Activated B cell treated with CpG ODN at 0.5 μM for 24 hours (primary cell): Measurements from ENCODE around the gene CRK. TPM values are rescaled to one million over a fixed set of nuclear protein-coding genes. Genes with fewer than 3 reads are reported as not detected.

Experiments used
- ATAC-seq: fragments of 200-7000 bp; cut with Tn5 transposase; one replicate; pipeline ENCODE4 v1.10.0; 2021; ENCODE audit warnings: low read depth, mild to moderate bottlenecking, moderate library complexity
- CTCF ChIA-PET: fragments of 350-600 bp; sonication (Branson Sonifier 250); formaldehyde crosslinking; loops from one replicate; lab custom pipeline; 2021; ENCODE audit warnings: antibody characterized with exemption; lab: Charles Lee
- POLR2A ChIA-PET: fragments of 350-600 bp; sonication (Branson Sonifier 250); formaldehyde crosslinking; loops from one replicate; lab custom pipeline; 2021; ENCODE audit warnings: antibody characterized with exemption; lab: Charles Lee
- DNase-seq: peaks from one replicate; pipeline ENCODE4 v3.0.0; 2022
- H3K27ac Mint-ChIP-seq: one replicate; pipeline ENCODE4 v1.8.0; 2020; ENCODE audit warnings: mixed read lengths
- H3K27me3 Mint-ChIP-seq: one replicate; pipeline ENCODE4 v1.8.0; 2021; ENCODE audit warnings: mixed read lengths
- H3K36me3 Mint-ChIP-seq: one replicate; pipeline ENCODE4 v1.8.0; 2021; ENCODE audit warnings: low read depth, mixed read lengths
- H3K4me1 Mint-ChIP-seq: one replicate; pipeline ENCODE4 v1.8.0; 2021; ENCODE audit warnings: mixed read lengths
- H3K4me3 Mint-ChIP-seq: one replicate; pipeline ENCODE4 v1.8.0; 2020; ENCODE audit warnings: mild to moderate bottlenecking, mixed read lengths
- H3K9me3 Mint-ChIP-seq: one replicate; pipeline ENCODE4 v1.8.0; 2020; ENCODE audit warnings: mixed read lengths
- CTCF ChIP-seq: fragments of 200-600 bp; IDR thresholded peaks from one replicate; pipeline ENCODE4 v1.8.0; 2022; ENCODE audit warnings: antibody characterized with exemption, mild to moderate bottlenecking
- intact Hi-C: fragments of 100-400 bp; cut with micrococcal nuclease; formaldehyde crosslinking; loops from one replicate; pipeline ENCODE4 v1.15.1; 2024
- total RNA-seq: library from RNA; stranded (reverse); gene quantifications from 2 replicates; pipeline ENCODE4 v1.2.3, GENCODE V29; 2022

Gene CRK
- total RNA-seq, 1 donor from 2014 or later: 29.1 TPM

- H3K27ac Mint-ChIP-seq: peak overlapping the region; percentile 2
- TF ChIP-seq CTCF: no peak
- no peaks in the 10 kb centered on the region for H3K27me3 Mint-ChIP-seq
- H3K4me1 Mint-ChIP-seq: peaks cover 27% of the 10 kb centered on the region
- H3K9me3 Mint-ChIP-seq: no peaks in the 10 kb centered on the region
- ChIA-PET CTCF (no interaction called here), POLR2A (interaction anchor here (1.4 kb wide), 1 partner anchor 17 kb away, joined by 3 read pairs; no protein-coding TSS in a partner anchor)
- intact Hi-C loops: no loop called here
- no peak for ATAC-seq
- peak overlapping the region; percentile 32 for H3K4me3 Mint-ChIP-seq
- peaks cover 25% of the 10 kb centered on the region for H3K36me3 Mint-ChIP-seq
- no peak for DNase-seq
Measured at GRCh38 chr17:1494203-1494602, 38.2 kb upstream of the CRK start.

- H3K27ac Mint-ChIP-seq: peak overlapping the region; percentile 2
- no peak for ATAC-seq
- no peaks in the 10 kb centered on the region for H3K9me3 Mint-ChIP-seq
- no peak for TF ChIP-seq CTCF
- peaks cover 35% of the 10 kb centered on the region for H3K4me1 Mint-ChIP-seq
- CTCF ChIA-PET: no interaction called here
- intact Hi-C loops: no loop called here
- H3K4me3 Mint-ChIP-seq: peak overlapping the region; percentile 19
- H3K27me3 Mint-ChIP-seq: no peaks in the 10 kb centered on the region
- peaks cover 21% of the 10 kb centered on the region for H3K36me3 Mint-ChIP-seq
- POLR2A ChIA-PET: interaction anchor here (1.1 to 1.4 kb wide), 7 partner anchors 9 to 135 kb away, joined by 3 to 4 read pairs (median 3); partner anchors contain the start of gene SLC43A2
- DNase-seq: no peak
Measured at GRCh38 chr17:1493291-1493980, 37.4 kb upstream of the CRK start.

GRCh38 chr17:1492249-1493206 lies 36.5 kb upstream of the CRK start, which contains the start of gene MYO1C:
Gene MYO1C, minus strand, starts transcription at chr17:1492686. Its CDS starts 199 bp downstream, at chr17:1492487.
- POLR2A ChIA-PET: interaction anchor here (0.6 to 1.4 kb wide), 13 partner anchors 8 to 136 kb away, joined by 3 to 5 read pairs (median 3); partner anchors contain the start of genes INPP5K, SLC43A2 and YWHAE
- H3K27me3 Mint-ChIP-seq: no peaks in the 10 kb centered on the region
- no peaks in the 10 kb centered on the region for H3K9me3 Mint-ChIP-seq
- peak within 1 kb of the TSS; percentile 87 for H3K4me3 Mint-ChIP-seq
- H3K36me3 Mint-ChIP-seq: peaks cover 16% of the 10 kb centered on the region
- peaks cover 40% of the 10 kb centered on the region for H3K4me1 Mint-ChIP-seq
- TF ChIP-seq CTCF: no peak
- DNase-seq (no peak), ATAC-seq (no peak)
- CTCF ChIA-PET: interaction anchor here (1.4 to 1.6 kb wide), 2 partner anchors 23 to 127 kb away, joined by 4 to 8 read pairs; partner anchors contain the start of gene INPP5K
- intact Hi-C loops: no loop called here
- H3K27ac Mint-ChIP-seq: peak within 1 kb of the TSS; percentile 56

- H3K9me3 Mint-ChIP-seq: no peaks in the 10 kb centered on the region
- intact Hi-C loops: loop anchor here (2.0 kb wide), 1 partner anchor 71 kb away; the partner anchor contains the start of gene PITPNA
- H3K36me3 Mint-ChIP-seq: peaks cover 13% of the 10 kb centered on the region
- ChIA-PET CTCF (interaction anchor here (1.4 to 1.6 kb wide), 2 partner anchors 24 to 126 kb away, joined by 4 to 8 read pairs; partner anchors contain the start of gene INPP5K), POLR2A (interaction anchor here (0.6 to 1.4 kb wide), 10 partner anchors 11 to 137 kb away, joined by 3 to 5 read pairs (median 3); partner anchors contain the start of genes INPP5K, SLC43A2 and YWHAE)
- H3K4me3 Mint-ChIP-seq: peak overlapping the region; percentile 87
- no peaks in the 10 kb centered on the region for H3K27me3 Mint-ChIP-seq
- peak; percentile 42 for ATAC-seq
- peak; percentile 66 for DNase-seq
- peaks cover 46% of the 10 kb centered on the region for H3K4me1 Mint-ChIP-seq
- peak overlapping the region; percentile 56 for H3K27ac Mint-ChIP-seq
- TF ChIP-seq CTCF: no peak
Measured at GRCh38 chr17:1491443-1492248, 35.6 kb upstream of the CRK start.
